Vagina (tissue), 2 donors: ENCODE data around the gene IL1RN.

Experiments
- CTCF ChIP-seq, 3 experiments: fragments of 450-650 bp in 2 of 3; fragments of 200-600 bp in 1 of 3; sonication (generic) in 1 of 3; IDR thresholded peaks; one replicate each; pipeline ENCODE4 v1.5.1; 2017 to 2019; ENCODE audit warnings: antibody characterized with exemption in 3 of 3, mild to moderate bottlenecking in 2 of 3, moderate library complexity in 2 of 3
- POLR2AphosphoS5 ChIP-seq, 2 donors: sonication (generic); formaldehyde crosslinking; IDR thresholded peaks; one replicate each; pipeline ENCODE4 v1.9.0; 2017; ENCODE audit warnings: antibody characterized with exemption in 2 of 2, mild to moderate bottlenecking in 2 of 2, low read depth in 1 of 2; ENCODE audit not compliant: insufficient read depth in 1 of 2

- TF ChIP-seq CTCF (IDR thresholded peaks at IDR 0.05): no peak
- no peak for TF ChIP-seq POLR2AphosphoS5 (IDR thresholded peaks at IDR 0.05; ENCODE audit: insufficient read depth in 1 of 2, low read depth in 1 of 2)
Observed at GRCh38 chr2:113142290-113142689, 14.9 kb downstream of the IL1RN start.
